HG03571 (cell line): ENCODE data around the gene DTNA.

Experiments used
- ATAC-seq: cut with Tn5 transposase; IDR thresholded peaks from one replicate; pipeline ENCODE4 v1.9.1; 2021; ENCODE audit not compliant: unreplicated experiment

DTNA gene

DNA sequence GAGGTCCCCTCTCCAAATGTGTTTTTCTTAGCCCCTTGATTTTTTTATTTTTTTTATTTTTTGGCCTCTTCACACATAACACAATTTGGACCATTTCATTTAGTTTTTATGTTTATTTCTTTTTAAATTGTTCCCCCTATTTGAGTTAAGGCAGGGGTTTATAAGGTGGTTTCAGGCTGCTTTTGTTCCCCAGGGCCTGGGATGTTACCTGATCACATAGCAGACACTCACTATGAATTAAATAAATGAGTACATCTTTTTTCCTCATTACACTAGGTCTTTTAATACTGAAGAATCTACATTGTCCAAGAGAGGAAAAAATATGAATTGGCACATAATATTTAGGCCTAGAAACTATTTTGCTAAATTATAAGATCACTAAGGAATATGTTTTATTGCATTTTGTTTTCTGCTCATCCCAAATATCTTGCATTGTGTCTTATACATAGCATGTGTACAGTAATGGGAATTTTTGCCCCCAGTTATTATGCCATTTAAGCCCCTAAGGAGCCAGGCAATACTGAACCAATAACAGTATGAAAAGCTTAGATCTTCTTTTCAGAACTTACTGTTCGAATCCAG lies 218.7 kb downstream of the DTNA start:
- ATAC-seq = no peak

DNA sequence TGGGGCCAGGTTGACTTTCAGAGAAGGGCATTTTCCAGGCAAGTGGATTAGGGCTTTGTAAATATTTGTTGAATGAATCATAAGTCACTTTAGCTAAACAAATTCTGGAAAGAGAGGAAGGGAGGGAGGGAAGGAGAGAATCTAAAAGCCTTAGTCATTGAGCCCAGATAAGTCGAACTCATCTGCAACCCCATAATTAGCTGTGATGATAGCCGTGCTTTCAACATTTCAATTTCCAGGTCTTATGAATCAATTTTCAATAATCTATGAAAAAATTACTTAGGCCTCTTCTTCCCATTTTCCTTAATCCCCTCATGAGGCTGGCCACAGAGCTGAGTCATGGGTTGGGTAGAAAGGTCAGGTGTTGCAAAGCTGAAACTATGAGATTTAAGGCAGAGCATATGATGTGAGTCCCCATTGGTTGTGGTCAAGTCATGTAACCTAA lies 219.3 kb downstream of the DTNA start:
- ATAC-seq = no peak

DNA sequence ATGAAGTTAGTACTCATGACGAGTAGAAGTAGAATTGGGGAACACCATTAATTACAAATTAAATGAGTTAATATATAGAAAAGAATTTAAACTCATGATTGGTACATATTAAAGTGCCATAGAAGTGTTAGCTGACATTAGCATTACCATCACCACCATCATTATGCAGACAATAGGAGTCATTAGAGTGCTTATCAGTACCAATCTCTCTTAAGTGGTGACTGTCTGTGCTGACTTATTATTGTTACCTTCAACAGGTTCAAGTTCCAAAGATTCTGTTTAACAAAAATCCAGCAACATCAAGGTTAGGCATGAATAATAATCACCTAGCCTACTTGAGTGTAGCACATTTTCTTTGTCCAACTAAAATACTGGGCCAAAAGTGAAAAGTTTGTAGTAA lies 222.3 kb downstream of the DTNA start:
- no peak for ATAC-seq

DNA sequence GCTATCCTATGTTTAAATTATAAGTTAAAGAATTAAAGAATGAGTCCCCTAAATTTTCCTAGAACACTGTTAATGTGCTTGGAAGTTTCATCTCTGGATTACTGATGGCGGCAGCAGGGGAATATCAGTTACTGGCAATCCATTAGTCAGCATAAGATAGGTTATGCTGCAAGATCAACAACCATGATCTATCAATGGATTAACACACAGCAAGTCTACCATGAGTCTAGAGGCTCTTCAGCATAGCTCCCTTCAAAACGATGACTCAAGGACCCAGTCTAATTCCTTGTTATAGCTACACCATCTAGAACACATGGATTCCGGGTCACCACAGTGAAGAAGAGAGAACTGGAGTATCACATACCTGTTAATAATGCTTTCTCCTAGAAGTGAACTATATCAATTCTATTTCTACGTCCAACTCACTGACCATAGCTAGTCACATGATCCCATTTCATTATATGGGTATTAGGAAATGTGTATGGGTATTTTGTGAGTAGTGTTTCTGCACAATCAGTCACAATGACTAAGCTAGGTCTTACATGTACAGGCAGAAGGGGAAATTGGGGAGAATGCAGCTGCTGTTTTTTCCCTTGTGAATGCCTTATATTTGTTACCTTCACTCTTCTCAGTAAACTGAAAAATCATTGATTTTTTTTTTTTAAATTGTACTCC lies 222.8 kb downstream of the DTNA start:
- no peak for ATAC-seq

DNA sequence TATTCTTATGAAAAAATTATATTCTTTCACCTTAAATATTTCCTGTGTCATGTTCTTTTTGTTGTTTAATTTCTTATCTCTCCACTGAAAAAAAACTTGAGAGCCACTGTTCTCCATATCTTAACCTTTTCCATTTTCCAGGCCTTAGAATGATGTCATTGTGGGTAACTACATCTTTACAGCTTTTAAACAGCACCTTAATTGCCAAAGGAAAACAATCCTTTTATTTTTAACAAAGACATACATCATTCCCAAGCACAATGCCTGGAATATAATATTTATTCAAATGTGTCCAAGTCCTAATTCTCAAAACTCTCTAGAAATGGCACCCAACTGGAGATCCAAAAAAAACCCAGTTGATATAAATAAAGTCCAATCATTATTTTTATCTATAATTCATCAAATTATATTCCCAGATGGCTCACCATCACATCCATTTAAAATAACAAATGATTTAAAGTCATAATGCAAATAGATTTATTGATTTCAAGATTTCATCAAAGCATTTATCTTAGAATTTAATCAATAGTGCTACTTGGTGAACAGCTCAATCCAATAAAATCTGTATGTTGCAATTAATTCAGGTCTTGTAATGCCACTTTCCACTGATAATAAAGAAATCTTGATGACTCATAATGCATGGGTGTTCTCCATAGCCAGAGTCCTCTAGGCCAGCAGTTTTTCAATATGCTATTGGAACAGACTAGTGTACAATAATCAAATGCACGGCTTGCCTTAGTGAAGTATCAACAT lies 224.0 kb downstream of the DTNA start:
- ATAC-seq = no peak

DNA sequence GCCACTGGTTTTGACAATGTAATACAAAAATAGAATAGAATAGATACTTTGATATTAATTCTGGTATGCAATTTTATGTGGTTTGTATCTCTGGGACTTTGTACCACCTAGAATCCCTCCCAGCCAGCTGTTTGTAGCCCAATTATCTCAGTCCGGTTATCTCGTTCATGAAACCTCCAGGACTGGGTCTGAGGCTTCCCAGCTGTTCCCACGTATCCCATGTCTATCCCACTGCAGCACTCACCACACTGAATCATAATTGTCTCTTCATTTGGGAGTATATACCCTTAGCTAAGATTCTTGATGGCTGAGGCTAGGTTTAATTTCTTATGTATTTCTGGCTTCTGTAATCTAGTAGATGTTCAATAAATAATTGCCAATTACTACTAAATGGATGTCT lies 226.7 kb downstream of the DTNA start:
- no peak for ATAC-seq

DNA sequence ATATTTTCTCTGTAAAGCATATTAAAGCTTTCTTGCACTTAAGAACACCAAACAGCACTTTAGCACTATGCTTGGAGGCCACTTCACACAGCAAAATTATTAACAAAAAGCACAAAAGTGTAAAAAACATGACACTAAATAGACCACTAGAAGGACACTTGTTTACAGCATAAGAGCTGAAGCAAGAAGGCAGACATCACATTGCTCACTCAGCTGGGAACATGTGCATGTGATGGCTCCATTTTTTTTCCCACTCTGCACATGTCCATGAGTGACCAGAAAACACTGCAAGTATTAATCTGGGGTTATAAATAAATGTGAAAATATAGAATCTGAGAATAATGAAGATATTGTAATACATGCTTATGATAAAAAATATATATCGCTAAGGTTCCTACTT lies 228.0 kb downstream of the DTNA start:
- no peak for ATAC-seq
